Skin of body (tissue), 2 donors: ENCODE results near the gene ARL11. TPM values are rescaled to one million over a fixed set of nuclear protein-coding genes. Genes with fewer than 3 reads are reported as not detected.
"Not testable (repeated sequence)": the region's sequence is repeated elsewhere in the genome, so short reads cannot be mapped to it uniquely, and the experiment has no call there.

ENCODE experiments used
- DNase-seq: peaks from one replicate; lab custom pipeline; 2025; lab: John Stamatoyannopoulos, UW
- total RNA-seq: library from RNA; depleted of rRNA; stranded (reverse); fragments of >200 nt; gene quantifications from one replicate; pipeline ENCODE4 v1.2.3, GENCODE V29; 2014

ARL11 gene
- total RNA-seq, result 0.59 TPM

DNA sequence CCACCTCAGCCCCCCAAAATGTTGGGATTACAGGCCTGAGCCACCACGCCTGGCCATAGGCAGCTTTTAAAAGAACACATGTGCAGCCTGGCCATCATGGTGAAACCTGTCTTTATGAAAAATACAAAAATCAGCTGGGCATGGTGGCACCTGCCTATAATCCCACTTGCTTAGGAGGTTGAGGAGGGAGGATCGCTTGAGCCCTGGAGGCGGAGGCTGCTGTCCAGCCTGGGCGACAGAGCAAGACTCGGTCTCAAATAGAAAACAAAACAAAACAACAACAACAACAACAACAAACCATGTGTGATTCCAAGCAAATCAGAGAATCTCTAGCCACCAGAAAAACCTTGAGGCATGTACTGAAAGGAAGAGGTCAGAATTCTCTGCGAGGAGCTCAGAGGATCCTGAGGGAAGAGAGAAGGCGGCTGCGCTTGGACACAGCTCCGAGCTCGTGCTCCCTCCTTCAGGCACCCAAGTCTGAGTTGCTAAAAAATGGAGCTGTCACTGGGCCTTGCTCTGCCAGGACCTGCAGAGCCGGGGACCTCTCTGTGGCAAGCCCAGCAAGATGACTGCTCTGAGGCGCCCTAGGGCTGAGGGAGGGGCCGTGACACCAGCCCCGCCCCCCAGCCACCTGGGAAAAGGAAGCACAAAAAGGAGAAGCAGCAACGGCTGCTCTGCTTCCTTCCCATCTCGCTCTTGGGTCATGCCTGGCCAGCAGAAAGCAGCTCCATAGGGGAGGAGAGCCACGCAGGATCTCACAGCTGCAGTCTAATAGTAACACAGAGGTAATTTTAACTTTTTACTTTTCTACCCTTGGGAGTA lies at the start of gene ARL11:
TSS of gene ARL11 (plus strand) at position 677 of the 822 bp plus-strand sequence. CDS start 1,941 bp downstream, outside the sequence.
- no peak for DNase-seq

DNA sequence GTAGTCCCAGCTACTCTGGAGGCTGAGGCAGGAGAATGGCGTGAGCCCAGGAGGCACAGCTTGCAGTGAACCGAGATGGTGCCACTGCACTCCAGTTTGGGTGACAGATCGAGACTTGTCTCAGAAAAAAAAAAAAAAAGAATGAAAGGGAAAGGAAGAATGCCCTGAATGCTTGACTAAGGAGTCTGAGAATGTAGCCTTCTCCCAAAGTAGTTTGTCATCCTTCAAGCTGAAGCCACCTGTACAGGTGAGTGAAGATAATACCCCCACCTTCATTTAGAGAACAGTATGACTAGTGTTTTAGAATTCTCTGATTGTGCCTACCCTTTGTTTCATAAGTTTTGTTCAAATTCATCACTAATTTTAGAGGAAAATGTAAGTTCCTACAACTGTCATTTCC lies 48.8 kb upstream of the ARL11 start:
- no peak for DNase-seq

DNA sequence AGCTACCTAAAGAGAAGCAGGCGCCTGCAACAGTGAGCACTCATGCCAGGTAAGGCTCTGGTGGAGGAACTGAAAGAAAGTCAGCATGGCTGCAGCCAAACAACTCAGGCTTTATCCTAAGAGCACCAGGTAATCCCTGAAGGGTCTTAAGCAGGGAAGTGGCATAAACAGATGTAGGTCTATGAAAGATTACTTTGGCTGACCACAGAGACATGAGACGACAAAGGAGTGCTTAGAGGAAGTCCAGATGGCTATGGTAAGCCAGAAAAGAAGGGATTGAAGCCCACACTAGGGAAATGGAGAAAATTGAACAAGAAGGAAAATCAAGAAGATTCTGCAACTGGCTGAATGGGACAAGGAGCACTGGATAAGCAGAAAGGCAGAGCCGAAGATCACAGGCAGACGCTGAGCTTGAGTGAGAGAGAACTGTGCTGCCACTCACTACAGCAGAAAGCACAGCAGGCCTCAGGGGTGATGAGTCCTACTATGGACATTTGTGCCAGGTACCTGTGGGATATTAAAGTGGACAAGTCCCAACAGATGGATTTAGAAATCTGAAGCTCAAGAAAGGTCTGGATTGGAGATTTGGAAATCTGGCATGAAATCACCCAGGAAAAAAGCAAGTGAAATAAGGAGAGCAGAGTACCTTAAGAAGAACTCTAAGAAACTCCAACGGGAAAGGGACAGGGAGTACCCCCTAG lies 47.2 kb upstream of the ARL11 start:
- no peak for DNase-seq

DNA sequence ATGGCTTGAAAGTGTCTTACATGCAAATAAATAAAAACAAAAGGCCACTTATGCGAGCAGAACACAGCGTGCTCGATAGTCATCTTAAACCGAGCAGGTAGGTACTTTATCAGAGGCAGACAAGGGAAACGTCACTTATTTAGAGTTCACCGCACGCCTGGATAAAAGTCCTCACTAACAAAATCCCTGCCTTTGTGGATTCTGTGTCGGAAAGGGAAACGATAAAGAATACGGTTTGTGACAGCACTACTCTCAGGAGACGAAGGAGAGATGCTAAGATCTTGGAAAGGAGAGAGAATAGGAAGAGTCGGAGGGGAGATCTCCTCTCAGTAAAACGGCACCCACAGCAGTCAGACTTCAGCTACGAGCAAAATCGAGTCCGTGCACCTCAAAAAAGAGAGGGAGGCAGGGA lies 43.5 kb upstream of the ARL11 start:
- no peak for DNase-seq

DNA sequence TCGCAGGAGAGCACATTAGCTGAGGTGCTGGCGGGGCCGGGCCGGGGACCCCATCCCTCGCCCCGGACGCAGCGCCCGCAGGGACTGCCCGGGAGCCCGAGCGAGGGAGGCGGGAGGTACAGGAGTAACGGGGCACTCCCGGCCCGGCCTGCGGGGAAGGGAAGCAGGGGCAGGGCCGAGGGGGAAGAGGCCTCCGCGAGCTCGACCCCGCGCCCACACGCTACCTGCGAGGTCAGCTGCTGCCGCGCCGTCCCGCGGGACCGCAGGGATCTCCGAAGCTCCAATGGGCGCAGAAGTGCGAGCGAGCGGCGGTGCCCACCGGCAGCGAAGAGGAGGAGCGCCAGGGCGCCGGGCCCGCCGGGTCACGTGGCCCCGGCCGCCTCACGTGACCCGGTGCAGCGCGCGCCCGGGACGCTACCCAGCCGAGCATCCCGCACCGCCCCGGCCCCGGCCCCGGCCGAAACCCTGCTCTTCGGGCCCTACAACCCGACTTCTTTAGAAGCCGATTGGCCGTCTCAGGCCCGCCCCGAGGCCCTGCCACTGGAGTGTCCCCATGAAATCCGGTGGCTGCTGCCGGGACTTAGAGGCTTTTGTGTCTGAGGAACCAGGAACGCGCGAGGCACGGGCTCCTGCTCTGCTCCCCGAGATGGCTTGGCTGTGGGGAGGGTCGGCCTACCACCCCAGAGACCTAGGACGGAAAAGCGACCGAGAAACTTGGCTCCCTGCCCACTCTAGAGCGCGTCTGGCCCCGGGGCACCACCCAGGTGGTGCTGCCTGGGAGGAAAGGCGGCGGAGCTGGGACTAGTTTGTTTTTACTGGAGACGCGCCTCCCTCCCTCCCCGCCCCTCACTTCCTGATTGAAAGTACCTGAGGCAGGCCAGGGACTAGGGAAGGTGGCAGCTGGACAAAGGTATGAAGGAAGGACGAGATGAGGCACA lies 42.8 kb upstream of the ARL11 start, which contains the start of gene RCBTB1:
TSS of gene RCBTB1 (minus strand) at position 339 of the 938 bp plus-strand sequence. CDS start 18,279 bp downstream, outside the sequence.
- peak; percentile 20 for DNase-seq

DNA sequence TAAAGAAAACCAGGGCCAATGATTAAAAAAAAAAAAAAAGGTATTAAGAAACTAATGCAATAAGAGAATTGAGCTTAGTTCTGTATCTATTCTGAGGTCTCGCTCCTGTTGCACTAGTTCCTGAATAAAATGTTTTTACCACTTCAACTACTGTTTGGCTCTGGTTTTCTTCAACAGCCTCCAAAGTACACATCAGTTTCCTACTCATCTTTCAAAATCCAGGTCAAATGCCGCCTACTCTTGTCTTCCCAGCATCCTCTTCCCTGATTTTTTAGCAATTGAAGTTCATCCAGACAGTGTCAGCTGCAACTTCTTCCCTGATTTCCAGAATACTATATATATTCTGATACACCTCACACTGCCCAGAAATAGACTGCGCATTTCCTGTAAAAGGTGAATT lies 41.6 kb upstream of the ARL11 start:
- DNase-seq, result no peak

DNA sequence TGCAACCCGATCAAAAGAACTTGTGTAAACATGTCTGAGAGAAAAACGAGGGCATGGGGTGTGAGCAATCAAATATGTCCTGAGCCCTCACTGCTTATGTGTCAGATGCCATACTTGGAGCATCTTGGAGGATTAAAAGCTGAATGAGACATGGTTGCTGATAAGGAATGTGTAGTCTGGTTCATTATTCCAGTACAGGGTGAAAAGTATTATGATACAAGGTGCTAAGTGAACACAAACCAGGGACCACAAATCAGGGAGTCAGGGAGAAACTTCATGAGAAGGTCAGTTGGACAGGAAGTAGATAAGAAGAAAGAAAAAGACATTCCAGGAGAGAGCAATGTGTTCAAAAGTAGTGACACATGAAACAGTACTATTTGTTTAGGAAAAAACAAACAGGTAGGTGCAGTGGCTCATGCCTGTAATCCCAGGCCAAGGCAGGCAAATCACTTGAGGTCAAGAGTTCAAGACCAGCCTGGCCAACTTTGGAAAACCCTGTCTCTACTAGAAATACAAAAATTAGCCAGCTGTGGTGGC lies 40.9 kb upstream of the ARL11 start:
- no peak for DNase-seq

DNA sequence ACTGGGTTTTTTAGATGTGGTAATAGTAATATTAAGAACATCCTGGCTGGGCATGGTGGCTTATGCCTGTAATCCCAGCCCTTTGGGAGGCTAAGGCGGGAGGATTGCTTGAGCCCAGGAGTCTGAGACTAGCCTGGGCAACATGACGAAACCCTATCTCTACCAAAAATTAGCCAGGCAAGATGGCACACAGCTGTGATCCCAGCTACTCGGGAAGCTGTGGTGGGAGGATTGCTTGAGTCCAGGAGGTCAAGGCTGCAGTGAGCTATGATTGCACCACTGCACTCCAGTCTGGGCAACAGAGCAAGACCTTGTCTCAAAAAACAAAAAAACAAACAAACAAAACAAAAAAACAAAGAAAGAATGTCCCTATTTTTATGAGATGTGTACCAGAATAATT lies 37.6 kb upstream of the ARL11 start:
- DNase-seq, result not testable (repeated sequence)

DNA sequence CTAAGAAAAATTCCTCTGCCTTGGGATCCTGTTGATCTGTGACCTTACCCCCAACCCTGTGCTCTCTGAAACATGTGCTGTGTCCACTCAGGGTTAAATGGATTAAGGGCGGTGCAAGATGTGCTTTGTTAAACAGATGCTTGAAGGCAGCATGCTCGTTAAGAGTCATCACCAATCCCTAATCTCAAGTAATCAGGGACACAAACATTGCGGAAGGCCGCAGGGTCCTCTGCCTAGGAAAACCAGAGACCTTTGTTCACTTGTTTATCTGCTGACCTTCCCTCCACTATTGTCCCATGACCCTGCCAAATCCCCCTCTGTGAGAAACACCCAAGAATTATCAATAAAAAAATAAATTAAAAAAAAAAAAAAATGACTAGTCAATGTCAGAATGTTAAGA lies 34.4 kb upstream of the ARL11 start:
- not testable (repeated sequence) for DNase-seq

DNA sequence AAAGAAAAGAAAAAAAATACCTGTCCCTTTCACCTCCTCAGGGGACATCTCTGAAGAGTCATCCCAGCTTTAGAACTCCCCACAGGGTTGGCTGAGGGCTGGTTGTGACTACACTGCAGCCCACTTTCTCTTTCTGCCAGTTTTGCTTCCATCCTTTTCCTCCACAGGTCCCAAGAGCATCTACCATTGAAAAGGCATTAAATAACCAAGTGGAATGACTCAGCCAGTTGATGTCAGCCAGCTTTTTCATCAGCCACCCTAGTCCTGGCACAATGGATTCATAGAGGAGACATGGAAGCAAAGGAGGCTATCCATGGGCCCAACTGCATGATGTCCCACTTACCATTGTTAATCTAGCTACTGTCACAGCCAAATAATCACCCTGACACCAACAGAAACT lies 33.7 kb upstream of the ARL11 start:
- no peak for DNase-seq

DNA sequence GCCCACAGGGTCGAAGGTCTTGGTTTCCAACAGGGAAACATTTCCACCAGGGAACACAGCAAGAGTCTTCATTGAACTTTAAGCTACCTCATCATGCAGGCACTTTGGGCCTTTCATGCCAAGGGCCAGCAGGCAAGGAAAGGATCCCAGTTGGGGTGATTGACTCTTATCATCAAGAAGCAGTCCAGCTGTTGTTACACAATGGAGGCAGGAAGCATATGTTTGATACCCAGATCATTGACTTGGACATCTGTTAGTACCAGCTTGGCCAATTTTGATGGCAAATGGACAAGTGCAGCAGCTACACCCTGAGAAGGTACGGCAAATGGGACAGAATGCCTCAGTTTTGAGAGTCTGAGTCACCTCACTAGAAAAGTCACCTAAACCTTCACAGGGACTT lies 32.1 kb upstream of the ARL11 start:
- no peak for DNase-seq

DNA sequence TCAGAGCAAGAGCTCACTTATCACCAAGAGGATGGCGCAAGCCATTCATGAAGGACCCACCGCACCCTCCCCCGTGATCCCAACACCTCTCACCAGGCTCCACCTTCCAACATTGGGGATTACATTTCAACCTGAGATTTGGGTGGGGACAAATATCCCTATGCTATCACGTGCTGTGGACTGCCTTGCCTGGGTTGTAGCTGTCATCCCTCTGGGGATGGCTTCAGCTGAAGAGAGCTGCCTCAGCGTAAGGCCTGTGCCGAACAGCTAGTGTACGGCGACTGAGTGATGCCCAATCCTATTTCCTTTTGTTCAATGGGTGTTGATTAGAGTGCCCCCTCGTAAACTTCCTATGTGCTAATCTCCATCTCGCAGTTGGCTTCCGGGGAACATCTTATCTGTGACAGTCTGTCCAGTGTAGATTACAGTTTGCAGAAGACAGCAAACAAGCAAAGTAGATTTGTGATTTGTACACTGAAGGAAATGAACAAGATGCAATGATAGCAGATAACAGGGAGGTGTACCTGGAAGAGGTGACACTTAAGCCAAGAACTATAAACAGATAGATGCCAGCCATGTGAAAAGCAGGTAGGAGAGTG lies 31.2 kb upstream of the ARL11 start:
- DNase-seq, result no peak

DNA sequence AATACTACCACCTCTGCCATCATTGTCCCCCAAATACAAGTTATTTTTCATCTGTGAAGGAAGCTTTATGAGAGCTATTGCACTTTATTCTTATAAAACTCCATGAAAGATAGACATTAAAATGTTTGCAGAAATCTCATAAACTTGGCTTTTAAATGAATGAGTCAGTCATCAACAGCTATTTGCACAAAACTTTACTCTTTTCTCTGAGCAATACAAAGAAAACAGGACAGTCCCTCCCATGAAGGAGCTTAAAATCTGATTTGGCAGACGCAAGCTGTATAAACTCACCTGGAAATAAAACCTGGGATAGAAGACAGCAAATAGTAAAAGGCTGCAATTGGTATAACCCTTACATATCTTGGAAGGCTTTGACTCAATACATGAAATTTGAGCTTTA lies 26.3 kb upstream of the ARL11 start:
- DNase-seq, result no peak

DNA sequence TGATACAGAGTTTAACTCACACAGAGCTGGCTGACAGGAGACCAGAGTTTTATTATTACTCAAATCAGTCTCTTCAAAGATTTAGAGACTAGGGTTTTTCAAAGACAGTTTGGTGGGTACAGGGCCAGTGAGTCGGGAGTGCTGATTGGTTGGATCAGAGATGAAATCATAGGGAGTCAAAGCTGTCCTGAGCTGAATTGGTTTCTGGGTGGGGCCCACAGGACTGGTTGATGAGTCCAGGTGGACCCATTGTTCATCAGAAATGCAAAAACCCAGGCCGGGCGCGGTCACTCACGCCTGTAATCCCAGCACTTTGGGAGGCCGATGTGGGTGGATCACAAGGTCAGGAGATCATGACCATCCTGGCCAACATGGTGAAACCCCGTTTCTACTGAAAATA lies 25.7 kb upstream of the ARL11 start:
- DNase-seq, result not testable (repeated sequence)

DNA sequence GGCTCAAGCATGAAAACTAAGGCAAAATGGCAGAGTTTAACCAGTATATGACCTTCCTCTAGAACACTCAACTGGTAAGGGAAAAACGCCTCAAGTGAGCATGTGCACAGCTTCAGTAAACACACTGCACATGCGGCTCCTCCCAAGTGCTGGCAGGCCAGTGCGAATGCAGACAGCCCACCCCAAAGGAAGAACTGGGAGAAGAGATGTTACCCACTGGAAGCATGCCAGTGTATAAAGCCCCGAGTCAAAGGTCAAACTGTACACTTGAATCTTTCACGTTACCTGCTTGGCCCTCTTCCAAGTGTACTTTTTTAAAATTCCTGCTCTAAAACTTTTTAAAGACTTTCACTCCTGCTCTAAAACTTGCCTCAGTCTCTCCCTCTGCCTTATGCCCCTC lies 23.7 kb upstream of the ARL11 start:
- no peak for DNase-seq

DNA sequence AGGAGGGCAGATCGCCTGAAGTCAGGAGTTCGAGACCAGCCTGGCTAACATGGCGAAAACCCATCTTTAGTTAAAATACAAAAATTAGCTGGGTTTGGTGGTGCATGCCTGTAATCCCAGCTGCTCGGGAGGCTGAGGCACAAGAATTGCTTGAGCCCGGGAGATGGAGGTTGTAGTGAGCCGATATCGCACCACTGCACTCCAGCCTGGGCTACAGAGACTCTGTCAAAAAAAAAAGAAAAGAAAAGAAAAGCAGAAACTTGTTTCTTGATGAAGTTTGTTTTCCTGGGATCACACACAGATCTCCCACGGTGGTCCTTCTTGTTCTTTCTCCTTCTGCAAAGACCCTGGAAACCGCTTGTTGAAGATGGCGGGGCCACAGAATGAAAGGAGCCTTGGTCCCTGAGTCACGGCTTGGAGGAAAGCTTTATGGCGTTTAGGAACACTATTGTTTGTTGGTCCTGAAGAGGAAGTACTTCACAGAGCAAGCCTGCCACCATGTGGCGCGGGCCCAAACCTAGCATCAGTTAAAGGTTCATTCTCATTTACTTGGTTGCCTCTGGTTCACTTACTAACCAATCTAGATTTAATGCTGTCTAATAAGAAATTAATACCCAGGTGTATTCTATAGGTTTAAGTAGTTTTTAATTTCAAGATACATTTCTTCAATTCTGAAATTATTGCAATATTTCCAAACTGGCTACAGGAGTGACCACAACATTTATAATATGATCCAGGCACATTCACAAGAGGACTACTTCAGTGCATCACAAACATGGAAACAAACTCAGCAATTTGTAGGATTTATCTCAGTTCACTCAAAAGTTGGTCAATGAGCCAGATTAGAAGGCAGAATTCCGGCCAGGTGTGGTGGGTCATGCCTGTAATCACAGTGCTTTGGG lies 21.3 kb upstream of the ARL11 start:
- peak; percentile 64 for DNase-seq

DNA sequence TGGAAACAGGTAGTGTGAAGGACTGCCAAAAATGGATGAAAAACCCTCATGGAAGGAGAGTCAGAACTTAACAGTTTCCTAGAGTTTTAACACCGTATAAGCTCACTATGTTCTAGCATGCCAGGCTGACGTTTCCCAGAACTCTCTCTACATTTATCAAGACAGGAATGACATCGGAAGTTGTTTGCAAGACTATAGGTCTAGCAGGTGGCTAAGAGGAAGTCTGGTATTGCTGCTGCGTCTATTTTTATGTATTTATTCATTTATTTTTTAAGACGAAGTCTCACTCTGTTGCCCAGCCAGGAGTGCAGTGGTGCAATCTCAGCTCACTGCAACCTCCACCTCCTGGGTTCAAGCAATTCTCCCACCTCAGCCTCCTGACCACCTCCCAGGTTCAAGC lies 20.5 kb upstream of the ARL11 start:
- DNase-seq, result no peak

DNA sequence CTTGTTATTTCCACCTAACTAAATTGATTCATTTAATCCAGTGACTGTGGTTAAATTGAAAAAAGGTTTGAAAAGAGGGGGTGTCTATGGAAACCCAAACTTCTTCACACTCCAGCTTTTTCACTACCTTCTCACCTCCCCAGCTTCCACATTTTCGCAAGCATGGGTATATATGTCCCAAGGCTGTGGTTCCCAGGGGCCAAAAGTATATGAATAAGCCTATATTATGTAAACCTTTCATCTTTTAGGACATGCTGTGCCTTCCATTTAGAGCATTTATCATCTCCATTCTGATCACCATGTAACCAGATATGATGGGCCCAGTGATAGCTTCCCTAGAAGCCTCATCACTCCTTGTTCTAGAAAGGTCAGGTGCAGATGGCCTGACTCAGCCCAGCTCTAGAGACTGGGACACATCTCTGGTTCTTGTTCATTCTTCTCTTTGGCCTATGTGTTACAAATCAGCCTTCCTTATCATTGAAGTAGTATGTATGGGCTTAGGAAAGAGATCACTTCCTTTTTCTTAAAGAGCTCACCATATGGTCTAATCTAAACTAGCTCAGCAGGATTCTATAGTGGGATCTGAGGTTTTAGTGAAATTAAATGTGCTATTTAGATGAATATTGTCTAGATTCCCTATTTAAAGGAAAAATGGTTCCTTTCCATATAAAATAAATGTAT lies 19.5 kb upstream of the ARL11 start:
- no peak for DNase-seq

DNA sequence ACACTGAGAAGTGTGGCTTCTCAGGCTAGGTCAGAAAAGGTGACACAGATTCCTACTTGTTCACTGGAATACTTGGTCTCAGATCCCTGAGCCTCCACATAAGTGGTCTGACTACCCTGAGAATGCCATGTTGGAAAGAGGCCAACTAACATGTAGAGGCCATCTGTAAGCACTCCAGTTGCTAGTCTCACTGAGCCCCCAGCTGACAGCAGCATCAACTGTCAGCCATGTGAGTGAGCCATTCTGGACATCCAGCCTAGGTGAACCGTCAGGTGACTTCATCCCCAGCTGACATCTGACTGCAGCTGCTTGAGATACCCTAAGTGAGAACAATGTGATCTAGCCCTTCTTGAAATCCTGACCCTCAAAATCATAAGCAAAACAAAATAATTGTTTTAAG lies 18.1 kb upstream of the ARL11 start:
- no peak for DNase-seq
